Muscle layer of duodenum (tissue), 2 donors: ENCODE results near the gene NEK11.

ENCODE experiments used
- H3K27ac ChIP-seq: one replicate; pipeline ENCODE4 v1.7.0; 2013; ENCODE audit warnings: mild to moderate bottlenecking, low read length
- H3K27me3 ChIP-seq: one replicate; pipeline ENCODE4 v1.7.0; 2013; ENCODE audit warnings: low read depth, mild to moderate bottlenecking, control low read depth, low read length
- H3K36me3 ChIP-seq, 2 donors: one replicate each; pipeline ENCODE4 v1.7.0; 2013; ENCODE audit warnings: low read length in 2 of 2, control low read depth in 1 of 2, mild to moderate bottlenecking in 1 of 2; ENCODE audit not compliant: insufficient read depth in 2 of 2, control insufficient read depth in 1 of 2
- H3K4me1 ChIP-seq, 2 donors: one replicate each; pipeline ENCODE4 v1.7.0; 2013; ENCODE audit warnings: low read length in 2 of 2, mild to moderate bottlenecking in 2 of 2, control low read depth in 1 of 2, moderate library complexity in 1 of 2; ENCODE audit not compliant: insufficient read depth in 2 of 2, control insufficient read depth in 1 of 2
- H3K4me3 ChIP-seq, 2 donors: one replicate each; pipeline ENCODE4 v1.7.0; 2013; ENCODE audit warnings: low read length in 2 of 2, low read depth in 1 of 2, mild to moderate bottlenecking in 1 of 2
- H3K9me3 ChIP-seq, 2 donors: one replicate each; pipeline ENCODE4 v1.7.0; 2013; ENCODE audit warnings: low read length in 2 of 2, control low read depth in 1 of 2, mild to moderate bottlenecking in 1 of 2; ENCODE audit not compliant: control insufficient read depth in 1 of 2
- donor health status: healthy.

The NEK11 gene

DNA sequence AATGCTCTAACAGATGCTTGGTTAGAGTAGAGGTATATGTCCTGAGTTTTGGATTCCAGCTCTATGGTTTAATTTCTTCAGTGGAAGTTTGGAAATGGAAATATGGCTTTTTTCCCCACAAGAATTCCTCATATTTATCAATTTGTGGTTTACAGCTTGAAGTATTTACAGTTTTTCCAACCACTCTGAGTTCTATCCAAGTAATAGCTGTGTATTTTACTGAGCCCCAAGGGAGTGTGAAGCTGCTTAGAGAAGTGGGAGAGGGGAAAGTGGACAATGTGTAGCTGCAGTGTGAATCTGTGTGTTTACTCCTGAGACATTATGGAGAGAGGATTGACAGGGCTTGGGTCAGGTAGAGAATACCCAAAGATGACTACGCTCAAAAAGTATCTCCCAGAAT is 54.5 kb downstream of the NEK11 start:
- Histone ChIP-seq H3K27me3 (no peaks in the 10 kb centered on the region), H3K27ac (no peak overlapping the region), H3K36me3 (no peaks in the 10 kb centered on the region), H3K4me1 (no peaks in the 10 kb centered on the region), H3K4me3 (no peak overlapping the region), H3K9me3 (no peaks in the 10 kb centered on the region)

GRCh38 chr3:131082246-131082645 is 55.6 kb downstream of the NEK11 start:
- Histone ChIP-seq H3K4me3 (no peak overlapping the region), H3K4me1 (no peaks in the 10 kb centered on the region), H3K27ac (no peak overlapping the region), H3K9me3 (no peaks in the 10 kb centered on the region), H3K27me3 (no peaks in the 10 kb centered on the region), H3K36me3 (no peaks in the 10 kb centered on the region)

DNA sequence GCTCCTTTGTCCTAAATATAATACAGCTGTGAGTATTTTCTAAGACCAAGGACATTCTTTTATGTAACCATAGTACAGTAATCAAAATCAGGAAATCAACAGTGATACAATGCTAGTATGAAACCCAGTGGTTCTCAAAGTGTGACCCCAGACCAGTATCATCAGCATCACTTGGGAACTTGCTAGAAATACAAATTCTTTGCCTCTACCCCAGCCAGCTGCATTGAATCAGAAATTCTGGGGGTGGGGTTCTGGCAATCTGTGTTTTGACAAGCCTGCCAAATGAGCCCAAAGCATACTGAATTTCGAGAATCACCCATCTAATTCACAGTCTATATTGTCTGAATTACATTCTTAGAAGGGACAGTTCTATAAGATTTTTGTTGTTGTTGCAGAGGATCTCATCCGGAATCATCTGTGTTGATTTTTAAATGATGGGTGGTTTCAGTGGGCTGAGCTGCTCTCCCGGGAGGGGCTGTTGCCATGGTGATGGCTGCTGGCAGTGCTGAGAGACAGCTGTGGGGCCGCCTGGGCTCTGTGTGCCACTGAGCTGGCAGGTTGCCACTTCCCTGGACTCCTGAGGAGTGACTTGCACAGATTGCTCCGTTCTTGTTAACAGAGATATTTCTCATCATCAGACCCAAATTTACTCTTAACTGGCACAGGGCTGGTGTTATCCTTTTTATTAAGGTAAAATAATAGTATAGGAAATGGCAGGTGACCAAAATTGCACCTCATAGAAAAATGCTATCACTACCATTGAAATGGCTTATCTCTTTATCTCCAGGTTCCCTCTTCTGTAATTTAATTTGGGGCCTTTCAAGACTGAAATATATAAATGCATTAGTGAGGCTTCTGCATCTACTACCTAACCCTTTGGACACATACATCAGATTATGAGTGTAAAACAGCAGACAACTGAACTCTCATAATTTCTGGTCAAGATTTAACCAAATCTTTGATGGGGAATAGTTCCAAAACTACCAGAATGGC is 56.5 kb downstream of the NEK11 start:
- no peaks in the 10 kb centered on the region for H3K36me3 ChIP-seq
- no peak overlapping the region for H3K4me3 ChIP-seq
- H3K4me1 ChIP-seq: no peaks in the 10 kb centered on the region
- H3K9me3 ChIP-seq: no peaks in the 10 kb centered on the region
- no peak overlapping the region for H3K27ac ChIP-seq
- H3K27me3 ChIP-seq: no peaks in the 10 kb centered on the region

GRCh38 chr3:131091768-131092167 is 65.1 kb downstream of the NEK11 start:
- no peak overlapping the region for H3K27ac ChIP-seq
- H3K4me3 ChIP-seq: no peak overlapping the region
- H3K9me3 ChIP-seq: no peaks in the 10 kb centered on the region
- no peaks in the 10 kb centered on the region for H3K27me3 ChIP-seq
- H3K4me1 ChIP-seq: no peaks in the 10 kb centered on the region
- no peaks in the 10 kb centered on the region for H3K36me3 ChIP-seq

GRCh38 chr3:131107637-131108433 is 81.2 kb downstream of the NEK11 start:
- Histone ChIP-seq H3K27ac (no peak overlapping the region), H3K9me3 (no peaks in the 10 kb centered on the region), H3K27me3 (no peaks in the 10 kb centered on the region), H3K4me1 (no peaks in the 10 kb centered on the region), H3K4me3 (no peak overlapping the region), H3K36me3 (peaks cover 0 to 4% of the 10 kb centered on the region in 2 donors)

- Histone ChIP-seq H3K36me3 (peaks cover 0 to 4% of the 10 kb centered on the region in 2 donors), H3K4me1 (no peaks in the 10 kb centered on the region), H3K4me3 (no peak overlapping the region), H3K27me3 (no peaks in the 10 kb centered on the region), H3K27ac (no peak overlapping the region), H3K9me3 (no peaks in the 10 kb centered on the region)
Observed at GRCh38 chr3:131109156-131109555, 82.5 kb downstream of the NEK11 start.

DNA sequence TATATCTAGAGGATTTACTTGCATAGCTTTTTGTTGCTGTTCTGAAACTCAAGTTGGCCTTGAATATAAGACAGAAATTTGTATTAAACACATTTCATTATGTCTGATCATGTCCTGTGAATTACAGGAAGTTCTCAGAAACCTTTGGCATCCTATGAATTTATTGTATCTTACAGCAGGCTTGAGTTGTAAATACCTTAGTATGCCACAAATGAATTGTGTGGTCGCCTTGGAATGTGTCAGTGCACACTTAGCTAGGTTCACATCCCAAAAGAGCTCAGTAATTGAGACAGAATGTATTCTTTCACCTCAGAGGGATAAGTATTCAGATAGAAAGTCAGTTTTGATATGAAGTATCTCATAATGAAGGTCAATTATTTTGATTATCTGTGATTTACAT is 83.4 kb downstream of the NEK11 start:
- H3K4me1 ChIP-seq: no peaks in the 10 kb centered on the region
- no peak overlapping the region for H3K4me3 ChIP-seq
- no peaks in the 10 kb centered on the region for H3K9me3 ChIP-seq
- H3K36me3 ChIP-seq: peaks cover 0 to 4% of the 10 kb centered on the region in 2 donors
- no peaks in the 10 kb centered on the region for H3K27me3 ChIP-seq
- no peak overlapping the region for H3K27ac ChIP-seq

DNA sequence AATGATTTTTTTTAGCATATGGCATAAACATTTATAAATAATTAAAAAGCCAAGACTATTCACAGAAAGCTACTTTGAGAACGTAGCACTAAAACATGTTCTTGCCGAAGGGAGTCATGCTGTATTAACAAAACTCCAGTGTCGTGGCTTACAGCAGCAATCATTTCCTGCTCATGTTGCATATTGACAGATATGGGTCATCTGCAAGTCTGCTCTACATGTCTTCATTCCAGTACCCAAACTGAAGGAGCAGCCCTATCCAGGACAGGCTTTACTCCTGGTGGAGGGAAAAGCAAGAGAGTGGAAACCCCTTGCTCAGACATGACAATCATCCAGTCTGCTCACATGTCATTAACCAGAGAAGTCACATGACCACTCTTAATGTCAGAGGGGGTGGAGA is 87.6 kb downstream of the NEK11 start:
- no peaks in the 10 kb centered on the region for H3K4me1 ChIP-seq
- no peaks in the 10 kb centered on the region for H3K27me3 ChIP-seq
- no peak overlapping the region for H3K4me3 ChIP-seq
- no peak overlapping the region for H3K27ac ChIP-seq
- H3K36me3 ChIP-seq: peaks cover 0 to 8% of the 10 kb centered on the region in 2 donors
- H3K9me3 ChIP-seq: no peaks in the 10 kb centered on the region

DNA sequence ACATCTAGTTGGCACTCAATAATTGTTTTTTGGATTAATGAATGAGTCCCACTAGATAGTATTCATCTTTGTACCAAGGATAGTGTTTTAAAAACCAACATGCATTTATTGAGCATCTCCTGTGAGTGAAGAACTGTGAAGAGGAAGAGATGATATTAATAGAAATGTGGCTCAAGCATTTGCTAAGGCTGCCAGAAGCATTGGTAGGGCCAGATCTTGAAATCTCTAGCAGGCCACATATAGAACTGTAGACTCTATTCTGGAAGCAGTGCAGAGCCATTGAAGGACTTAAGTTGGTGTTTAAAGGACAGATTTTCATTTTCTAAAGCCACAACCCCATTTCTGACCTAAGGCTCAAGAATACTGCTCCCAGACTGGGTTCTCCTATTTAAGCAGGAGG is 99.0 kb downstream of the NEK11 start:
- no peaks in the 10 kb centered on the region for H3K27me3 ChIP-seq
- no peaks in the 10 kb centered on the region for H3K4me1 ChIP-seq
- H3K36me3 ChIP-seq: peaks cover 0 to 4% of the 10 kb centered on the region in 2 donors
- peaks cover 0 to 16% of the 10 kb centered on the region in 2 donors for H3K9me3 ChIP-seq
- H3K27ac ChIP-seq: no peak overlapping the region
- no peak overlapping the region for H3K4me3 ChIP-seq

DNA sequence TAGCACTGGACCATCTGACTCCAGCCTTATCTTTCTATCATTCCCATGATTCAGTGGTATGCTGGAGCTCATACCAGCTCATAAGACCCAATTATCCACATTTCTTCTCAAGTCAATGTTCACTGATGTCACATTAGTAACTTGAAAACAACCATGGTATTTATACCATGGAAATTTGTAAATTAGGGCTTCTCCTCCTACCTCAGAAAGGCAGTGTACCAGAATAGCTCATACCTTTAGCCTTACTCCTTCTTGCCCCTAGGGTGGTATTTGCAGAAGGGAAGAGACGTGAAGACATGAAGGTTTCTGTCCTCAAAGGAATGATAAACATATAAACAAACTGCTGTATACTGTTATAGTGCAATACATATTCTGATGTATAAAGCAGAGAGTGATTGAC is 114.2 kb downstream of the NEK11 start:
- H3K27ac ChIP-seq: no peak overlapping the region
- H3K36me3 ChIP-seq: no peaks in the 10 kb centered on the region
- no peak overlapping the region for H3K4me3 ChIP-seq
- H3K9me3 ChIP-seq: peaks cover 0 to 7% of the 10 kb centered on the region in 2 donors
- H3K4me1 ChIP-seq: no peaks in the 10 kb centered on the region
- H3K27me3 ChIP-seq: no peaks in the 10 kb centered on the region

- no peak overlapping the region for H3K27ac ChIP-seq
- no peaks in the 10 kb centered on the region for H3K27me3 ChIP-seq
- no peaks in the 10 kb centered on the region for H3K36me3 ChIP-seq
- peaks cover 0 to 7% of the 10 kb centered on the region in 2 donors for H3K9me3 ChIP-seq
- no peak overlapping the region for H3K4me3 ChIP-seq
- no peaks in the 10 kb centered on the region for H3K4me1 ChIP-seq
Observed at GRCh38 chr3:131141770-131142169, 115.1 kb downstream of the NEK11 start.
